ENCODE data around the gene XRCC3.

DNA sequence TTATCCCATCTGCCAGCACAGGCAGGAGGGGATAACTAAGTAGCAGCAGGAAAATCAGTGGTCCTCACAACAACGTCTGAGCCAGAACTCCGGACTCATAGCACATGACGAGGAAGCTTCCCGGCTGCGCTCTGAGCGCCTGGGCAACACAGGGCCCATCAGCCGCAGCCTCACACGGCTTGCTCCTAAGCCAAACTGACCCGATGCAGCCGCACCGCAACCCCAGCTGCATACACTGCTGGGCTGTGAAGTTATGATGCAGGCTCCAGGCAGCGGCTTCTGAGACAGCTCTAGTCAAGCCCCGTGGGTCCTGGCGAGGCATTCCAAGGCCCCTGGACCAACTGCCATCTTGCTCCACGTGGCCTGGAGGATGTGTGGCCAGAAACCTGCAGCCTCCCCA lies 28.4 kb upstream of the XRCC3 start:
- TF ChIP-seq, protein P1, sequence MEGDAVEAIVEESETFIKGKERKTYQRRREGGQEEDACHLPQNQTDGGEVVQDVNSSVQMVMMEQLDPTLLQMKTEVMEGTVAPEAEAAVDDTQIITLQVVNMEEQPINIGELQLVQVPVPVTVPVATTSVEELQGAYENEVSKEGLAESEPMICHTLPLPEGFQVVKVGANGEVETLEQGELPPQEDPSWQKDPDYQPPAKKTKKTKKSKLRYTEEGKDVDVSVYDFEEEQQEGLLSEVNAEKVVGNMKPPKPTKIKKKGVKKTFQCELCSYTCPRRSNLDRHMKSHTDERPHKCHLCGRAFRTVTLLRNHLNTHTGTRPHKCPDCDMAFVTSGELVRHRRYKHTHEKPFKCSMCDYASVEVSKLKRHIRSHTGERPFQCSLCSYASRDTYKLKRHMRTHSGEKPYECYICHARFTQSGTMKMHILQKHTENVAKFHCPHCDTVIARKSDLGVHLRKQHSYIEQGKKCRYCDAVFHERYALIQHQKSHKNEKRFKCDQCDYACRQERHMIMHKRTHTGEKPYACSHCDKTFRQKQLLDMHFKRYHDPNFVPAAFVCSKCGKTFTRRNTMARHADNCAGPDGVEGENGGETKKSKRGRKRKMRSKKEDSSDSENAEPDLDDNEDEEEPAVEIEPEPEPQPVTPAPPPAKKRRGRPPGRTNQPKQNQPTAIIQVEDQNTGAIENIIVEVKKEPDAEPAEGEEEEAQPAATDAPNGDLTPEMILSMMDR (IDR thresholded peaks at IDR 0.05): no peak
- TF ChIP-seq POLR2AphosphoS5 (IDR thresholded peaks at IDR 0.05; ENCODE audit: insufficient read depth in 1 of 2, low read depth in 1 of 2): no peak

Measured in vagina (tissue), 2 donors.